DMS 273 (cell line): Measurements from ENCODE around the gene CRELD2.

ENCODE experiments used
- DNase-seq: peaks from one replicate; lab custom pipeline; 2025; ENCODE audit not compliant: unreplicated experiment; lab: John Stamatoyannopoulos, UW

CRELD2 gene

DNA sequence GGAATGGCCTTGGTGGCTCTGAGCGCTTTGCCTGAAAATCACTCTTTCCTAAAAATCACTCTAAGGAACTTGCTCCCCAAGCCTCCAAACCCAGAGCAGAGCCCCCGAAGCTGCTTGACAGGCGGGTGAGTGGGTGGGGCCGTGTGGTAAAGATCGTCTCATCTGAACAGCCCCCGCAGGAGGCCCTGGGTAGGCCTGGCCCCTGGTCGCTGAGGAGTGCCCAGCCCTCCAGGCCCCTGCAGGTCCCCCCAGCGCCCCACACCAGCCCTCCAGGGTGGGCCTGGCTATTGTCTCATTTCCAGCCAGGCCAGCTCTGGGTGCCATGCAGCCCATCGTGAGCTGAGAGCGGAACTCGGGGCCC is 25.0 kb downstream of the CRELD2 start:
- DNase-seq: peak; percentile 20

- peak; percentile 30 for DNase-seq
Measured at GRCh38 chr22:49943771-49944398, 25.5 kb downstream of the CRELD2 start.

DNA sequence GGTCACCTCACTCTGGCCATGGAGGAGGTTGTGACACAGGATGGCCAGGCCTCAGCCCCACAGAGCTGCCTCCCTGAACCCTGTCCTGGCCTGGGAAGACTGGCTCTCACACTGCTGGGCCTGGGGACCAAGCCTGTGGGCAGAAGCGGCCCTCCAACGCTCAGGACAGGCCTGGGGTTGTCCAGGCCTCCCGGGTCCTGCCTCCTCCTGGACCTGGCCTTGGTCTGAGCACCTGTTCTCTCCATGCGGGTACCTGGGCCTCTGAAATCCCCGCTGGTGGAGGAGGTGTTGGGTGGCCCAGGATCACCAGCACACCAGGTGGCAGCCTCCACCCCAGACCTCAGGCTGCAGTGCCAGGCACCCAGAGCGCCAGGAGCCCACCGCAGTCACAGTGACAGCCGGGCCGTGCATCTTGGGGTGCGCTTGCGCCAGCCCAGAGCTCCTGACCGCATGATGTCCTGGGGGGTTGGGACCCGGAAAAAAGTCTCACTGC is 26.0 kb downstream of the CRELD2 start:
- peak; percentile 52 for DNase-seq

DNA sequence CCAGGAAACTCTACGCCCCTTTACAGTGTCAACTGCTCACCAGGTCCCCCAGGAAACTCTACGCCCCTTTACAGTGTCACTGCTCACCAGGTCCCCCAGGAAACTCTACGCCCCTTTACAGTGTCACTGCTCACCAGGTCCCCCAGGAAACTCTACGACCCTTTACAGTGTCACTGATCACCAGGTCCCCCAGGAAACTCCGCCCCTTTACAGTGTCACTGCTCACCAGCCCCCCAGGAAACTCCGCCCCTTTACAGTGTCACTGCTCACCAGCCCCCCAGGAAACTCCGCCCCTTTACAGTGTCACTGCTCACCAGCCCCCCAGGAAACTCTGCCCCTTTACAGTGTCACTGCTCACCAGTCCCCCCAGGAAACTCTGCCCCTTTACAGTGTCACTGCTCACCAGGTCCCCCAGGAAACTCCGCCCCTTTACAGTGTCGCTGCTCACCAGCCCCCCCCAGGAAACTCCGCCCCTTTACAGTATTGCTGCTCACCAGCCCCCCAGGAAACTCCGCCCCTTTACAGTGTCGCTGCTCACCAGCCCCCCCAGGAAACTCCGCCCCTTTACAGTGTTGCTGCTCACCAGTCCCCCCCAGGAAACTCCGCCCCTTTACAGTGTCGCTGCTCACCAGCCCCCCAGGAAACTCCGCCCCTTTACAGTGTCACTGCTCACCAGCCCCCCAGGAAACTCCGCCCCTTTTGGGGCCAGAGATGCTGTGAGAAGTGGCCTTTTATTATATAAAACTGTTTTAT is 26.8 kb downstream of the CRELD2 start:
- DNase-seq: peak; percentile 84

DNA sequence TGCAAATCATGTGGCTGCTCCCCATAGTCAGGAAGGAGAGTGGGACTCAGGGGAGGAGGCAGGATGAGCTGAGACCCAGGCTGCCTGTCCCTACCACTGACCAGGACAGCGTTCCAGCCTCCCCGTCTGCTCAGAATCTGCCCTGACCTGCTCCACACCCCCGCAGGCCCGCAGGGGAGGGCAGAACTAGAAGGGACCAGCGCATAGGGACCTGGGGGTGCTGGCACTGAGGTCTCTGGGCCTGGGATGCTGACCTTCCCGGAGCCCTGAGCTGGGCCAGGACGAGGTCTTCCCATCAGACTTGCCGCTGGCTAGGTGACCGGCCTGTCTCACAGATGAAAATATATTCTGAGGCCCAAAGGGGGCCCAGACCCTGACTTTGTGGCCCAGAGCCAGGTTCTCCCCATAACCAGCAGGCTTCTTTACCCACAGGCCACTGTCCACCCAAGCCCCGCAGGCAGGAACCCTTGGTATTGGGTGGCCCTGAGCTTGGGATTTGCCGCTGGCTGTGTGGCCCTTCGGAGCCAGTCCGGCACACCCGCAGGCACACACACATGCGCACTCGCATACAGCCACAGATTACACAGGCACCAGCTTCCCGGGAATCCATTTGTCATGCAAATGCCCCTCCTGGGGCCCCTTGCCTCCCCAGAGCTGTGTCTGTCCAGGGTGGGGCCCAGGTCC is 28.3 kb downstream of the CRELD2 start:
- no peak for DNase-seq

DNA sequence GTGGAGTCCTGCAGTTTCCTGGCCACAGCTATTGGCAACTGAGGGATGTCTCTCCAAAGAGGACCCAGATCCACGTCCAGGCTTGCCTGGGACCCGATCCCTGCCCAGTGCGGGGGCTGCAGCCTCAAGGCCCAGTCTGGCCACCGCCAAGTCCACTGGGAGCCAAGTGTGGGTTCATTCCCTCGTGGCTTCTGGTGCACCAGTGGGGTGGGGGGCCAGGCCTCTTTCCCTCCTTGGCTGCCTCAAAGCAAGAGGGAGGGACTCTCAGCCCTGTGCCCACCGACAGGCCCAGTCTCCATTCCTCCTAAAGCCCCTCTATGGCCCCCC is 28.8 kb downstream of the CRELD2 start:
- DNase-seq: no peak

DNA sequence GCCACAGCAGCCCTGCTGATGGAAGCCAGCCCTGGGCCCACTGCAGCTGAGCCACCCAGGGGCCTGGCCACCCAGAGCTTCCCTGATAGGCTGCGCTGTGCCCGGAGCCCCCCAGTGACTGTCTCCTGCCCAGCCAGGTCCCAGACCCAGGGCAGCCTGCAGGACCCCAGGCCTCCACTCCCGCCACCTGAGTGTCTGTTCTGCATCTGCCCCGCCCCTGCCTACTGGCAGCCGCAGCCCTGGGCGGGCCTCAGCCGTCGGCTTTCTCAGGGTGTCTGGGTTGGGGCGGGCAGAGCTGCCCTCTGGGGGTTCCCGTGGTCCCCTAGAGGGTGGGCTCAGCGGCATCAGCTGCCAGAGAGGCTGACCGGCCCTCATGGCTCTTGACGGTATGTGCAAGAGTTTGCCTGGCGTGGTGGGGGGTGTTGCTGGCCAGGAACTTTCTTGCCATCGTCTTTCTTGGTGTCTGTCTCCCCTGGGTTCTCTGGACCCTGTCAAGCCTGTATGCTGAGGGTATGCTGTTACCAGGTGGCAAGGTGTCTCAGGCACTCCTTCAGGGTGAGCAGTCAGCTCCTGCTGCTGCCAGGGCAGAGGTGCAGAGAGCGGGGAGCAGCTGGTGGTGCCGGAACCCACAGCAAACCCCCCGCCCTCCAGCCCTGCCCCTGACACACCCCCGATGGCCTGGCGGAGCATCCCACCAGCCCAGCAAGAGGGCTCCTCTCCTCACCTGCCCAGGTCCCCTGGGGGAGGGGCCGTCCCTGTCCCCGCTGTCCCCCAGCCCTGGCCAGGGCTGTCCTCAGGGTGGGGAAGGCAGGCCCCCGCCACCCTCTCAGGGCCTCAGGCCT is 29.9 kb downstream of the CRELD2 start:
- no peak for DNase-seq

DNA sequence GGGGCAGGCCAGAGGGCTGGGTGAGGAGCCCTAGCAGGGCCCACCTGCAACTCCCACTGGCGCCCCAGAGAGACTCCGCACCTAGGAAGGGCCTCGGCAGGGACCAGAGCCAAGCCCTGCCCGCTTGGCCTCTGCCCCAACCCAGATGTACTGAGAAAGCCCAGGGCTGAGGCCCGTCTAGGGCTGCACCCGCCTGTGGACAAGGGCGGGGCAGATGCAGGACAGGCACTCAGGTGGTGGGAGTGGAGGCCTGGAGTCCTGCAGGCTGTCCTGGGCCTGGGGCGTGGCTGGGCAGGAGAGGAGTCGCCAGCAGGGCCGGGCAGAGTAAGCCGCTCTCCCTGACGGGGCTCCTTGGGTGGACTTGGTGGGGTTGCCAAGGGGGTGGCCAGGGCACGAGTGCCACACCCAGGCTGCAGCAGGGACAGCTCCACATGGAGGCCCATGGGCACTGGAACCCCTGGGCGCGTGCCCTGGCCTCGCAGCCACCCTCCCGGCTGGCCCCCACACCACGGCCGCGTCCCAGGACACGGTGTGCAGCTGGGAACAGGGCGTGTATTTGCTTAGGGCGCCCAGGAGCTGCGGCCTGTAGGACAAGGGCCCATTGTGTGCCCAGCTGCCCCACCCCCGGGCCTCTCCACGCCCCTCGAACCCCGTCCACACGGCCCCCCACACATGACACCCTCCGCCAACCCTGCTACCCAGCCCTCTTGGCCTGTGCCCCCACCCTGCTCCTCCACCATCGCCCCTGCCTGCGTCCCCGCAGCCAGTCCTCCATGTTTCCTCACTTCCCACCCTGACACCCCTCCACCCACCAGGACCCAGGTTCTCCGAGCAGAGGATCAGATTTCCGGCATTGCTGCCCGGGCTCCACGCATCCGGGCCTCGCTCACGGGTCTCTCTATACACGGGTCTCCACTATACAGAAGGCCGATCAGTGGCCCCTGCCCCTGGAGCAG is 30.8 kb downstream of the CRELD2 start:
- no peak for DNase-seq

GRCh38 chr22:49949914-49950292 is 31.5 kb downstream of the CRELD2 start:
- no peak for DNase-seq

- no peak for DNase-seq
Measured at GRCh38 chr22:49950396-49950994, 32.1 kb downstream of the CRELD2 start.

DNA sequence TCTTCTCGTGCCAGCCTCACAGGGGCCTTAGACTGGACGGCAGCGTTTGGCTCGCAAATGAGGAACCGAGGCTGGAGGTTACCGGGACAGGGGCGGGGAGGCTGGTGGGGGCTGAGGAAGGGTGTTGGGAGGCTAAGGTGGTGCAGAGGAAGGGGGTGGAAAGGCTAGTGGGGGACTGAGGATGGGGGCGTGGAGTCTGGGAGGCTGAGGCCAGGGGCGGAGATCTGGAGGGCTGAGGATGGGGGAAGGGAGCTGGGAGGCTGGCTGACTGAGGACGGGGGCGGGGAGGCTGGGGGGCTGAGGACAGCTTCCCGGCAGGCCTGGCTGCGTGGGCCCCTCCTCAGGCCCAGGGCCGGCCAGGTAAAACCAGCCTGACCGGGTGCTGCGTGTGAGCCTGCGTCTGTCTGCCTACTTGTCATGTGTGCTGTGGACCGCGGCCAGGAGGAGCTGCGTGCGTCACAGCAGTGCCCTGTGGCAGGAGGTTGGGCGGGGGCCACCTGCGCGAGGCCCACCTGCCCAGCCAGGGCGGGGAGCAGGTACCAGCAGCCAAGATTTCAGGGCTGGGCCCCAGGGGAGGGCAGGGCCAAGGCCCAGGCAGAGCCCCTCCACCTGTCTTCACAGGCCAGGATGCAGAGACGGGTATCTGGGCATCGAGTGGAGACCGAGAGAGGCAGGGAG is 32.7 kb downstream of the CRELD2 start:
- no peak for DNase-seq

GRCh38 chr22:49951678-49951985 is 33.2 kb downstream of the CRELD2 start:
- DNase-seq: no peak

GRCh38 chr22:49951986-49952896 is 33.8 kb downstream of the CRELD2 start:
- no peak for DNase-seq

- DNase-seq: no peak
Measured at GRCh38 chr22:49953027-49953679, 34.7 kb downstream of the CRELD2 start.

DNA sequence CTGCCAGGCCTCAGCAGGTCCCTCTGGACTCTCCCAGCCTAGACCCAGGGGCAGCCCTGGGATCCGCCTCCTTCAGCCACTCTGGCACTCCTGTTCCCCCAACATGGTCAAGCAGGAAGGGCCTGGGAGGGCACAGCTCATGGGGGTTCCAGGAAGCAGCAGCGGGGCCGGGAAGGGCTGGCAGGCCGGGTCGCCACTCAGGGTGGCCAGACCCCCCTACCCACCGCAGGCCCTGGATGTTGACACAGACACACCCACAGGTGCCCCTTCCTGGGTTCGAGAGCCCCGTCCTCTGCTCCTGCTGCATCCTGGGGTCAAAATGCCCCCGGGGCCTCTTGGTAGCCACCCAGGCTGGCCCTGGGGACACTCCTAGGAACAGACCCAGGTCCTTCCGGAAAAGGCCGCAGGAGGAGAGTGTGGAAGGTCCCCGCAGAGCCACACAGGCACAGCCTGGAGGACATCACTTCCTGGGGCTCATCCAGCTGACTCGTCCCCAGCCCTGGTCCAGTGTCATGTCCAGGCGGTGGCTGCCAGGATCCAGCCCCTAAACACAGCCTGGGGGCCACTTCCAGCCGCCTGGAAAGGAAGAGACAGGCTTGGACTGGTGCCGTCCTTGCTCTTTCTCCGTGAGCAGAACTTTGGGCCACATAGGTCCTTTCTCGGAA is 35.4 kb downstream of the CRELD2 start:
- no peak for DNase-seq

DNA sequence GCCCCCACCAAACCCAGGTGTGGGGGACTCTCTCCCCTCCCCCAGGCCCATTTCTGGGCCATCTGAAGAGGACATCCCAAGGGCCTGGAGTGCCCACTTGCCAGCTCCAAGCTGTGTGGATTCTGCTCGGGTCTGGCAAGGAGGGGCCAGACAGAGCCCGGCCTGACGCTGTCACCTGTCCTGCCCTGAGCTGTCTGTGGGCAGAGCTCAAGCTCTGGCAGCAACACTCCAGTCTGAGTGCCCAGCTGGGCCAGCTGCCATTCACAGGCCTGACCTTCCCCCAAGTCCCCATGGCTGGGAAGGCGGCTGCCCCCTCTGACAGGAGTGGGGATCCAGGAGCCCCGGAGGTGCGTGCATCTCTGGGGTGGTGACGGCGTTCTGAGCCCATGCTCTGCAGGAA is 35.9 kb downstream of the CRELD2 start:
- no peak for DNase-seq

DNA sequence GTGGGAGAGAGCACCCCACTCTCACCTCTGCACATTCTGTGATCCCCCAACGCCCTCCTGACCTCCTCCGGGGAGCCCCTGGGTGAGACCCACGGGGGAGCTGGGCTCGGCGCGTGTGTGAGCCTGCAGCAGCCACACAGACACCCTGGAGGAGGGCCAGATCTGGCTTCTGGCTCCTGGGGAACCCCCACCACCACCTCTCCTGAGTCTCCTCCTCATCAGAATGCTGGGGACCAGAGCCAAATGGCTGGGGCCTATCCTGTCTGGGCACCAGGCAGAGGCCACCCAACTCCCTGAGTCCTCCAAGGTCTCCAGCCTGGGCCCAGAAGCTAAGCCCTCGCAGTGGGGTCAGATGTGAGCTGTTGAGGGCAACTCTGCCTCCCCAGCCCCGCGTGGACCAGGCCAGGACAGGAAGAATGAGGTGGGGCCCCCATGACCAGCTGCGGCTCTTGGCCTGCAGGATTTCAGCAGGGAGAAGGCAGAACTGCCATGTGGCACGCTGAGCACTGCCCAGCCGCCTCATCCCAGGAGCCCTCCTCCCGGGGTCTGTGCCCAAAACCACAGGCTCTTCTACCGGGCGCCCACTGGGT is 36.7 kb downstream of the CRELD2 start:
- no peak for DNase-seq
